ENCODE results near the gene TMEM187. TPM values are rescaled to one million over a fixed set of nuclear protein-coding genes. Genes with fewer than 3 reads are reported as not detected.

TMEM187 gene
- total RNA-seq, 4 donors from 2014 or later, result 1.5 to 9.5 (median 5.4) TPM

- Histone ChIP-seq H3K4me3 (peak within 1 kb of the TSS; percentile 65 to 78), H3K27me3 (no peaks in the 10 kb centered on the region), H3K36me3 (peaks cover 0 to 30% of the 10 kb centered on the region in 2 donors), H3K9me3 (no peaks in the 10 kb centered on the region), H3K27ac (peak within 1 kb of the TSS in 3 of 4 donors; percentile 74 to 79 (median 76)), H3K4me1 (peaks cover 0 to 19% (median 4%) of the 10 kb centered on the region in 3 donors)
- peak; percentile 97 for ATAC-seq
- TF ChIP-seq POLR2AphosphoS5 (IDR thresholded peaks at IDR 0.05), result no peak
- TF ChIP-seq POLR2A (IDR thresholded peaks at IDR 0.05), result peak; percentile 44 to 58
- no CpG with 5 or more reads among the region's 87 CpGs for WGBS, 2 donors (ENCODE audit: low coverage in 1 of 2)
Observed at GRCh38 chrX:153934762-153935325, 37.7 kb upstream of the TMEM187 start, which contains the start of gene NAA10. Gene NAA10 (minus strand): TSS chrX:153935037. CDS start chrX:153934904, 133 bp downstream.

- ATAC-seq, result no peak
- TF ChIP-seq POLR2AphosphoS5 (IDR thresholded peaks at IDR 0.05) (no peak), POLR2A (IDR thresholded peaks at IDR 0.05) (no peak), EP300 (IDR thresholded peaks at IDR 0.05) (no peak), CTCF (IDR thresholded peaks at IDR 0.05) (no peak)
- Histone ChIP-seq H3K27ac (peak overlapping the region in 3 of 4 donors; percentile 67 to 71 (median 67)), H3K27me3 (no peaks in the 10 kb centered on the region), H3K9me3 (no peaks in the 10 kb centered on the region), H3K36me3 (peaks cover 0 to 24% of the 10 kb centered on the region in 2 donors), H3K4me1 (peaks cover 0 to 16% (median 4%) of the 10 kb centered on the region in 3 donors), H3K4me3 (peak overlapping the region; percentile 47 to 78)
- 13 to 58% methylated on average over 5 to 9 of the region's 32 CpGs for WGBS, 2 donors (ENCODE audit: low coverage in 1 of 2)
Observed at GRCh38 chrX:153935326-153935851, 37.2 kb upstream of the TMEM187 start.

GRCh38 chrX:153937056-153937455 lies 35.5 kb upstream of the TMEM187 start:
- Histone ChIP-seq H3K36me3 (peaks cover 0 to 8% of the 10 kb centered on the region in 2 donors), H3K27me3 (no peaks in the 10 kb centered on the region), H3K4me1 (peaks cover 0 to 16% (median 4%) of the 10 kb centered on the region in 3 donors), H3K9me3 (no peaks in the 10 kb centered on the region), H3K27ac (no peak overlapping the region), H3K4me3 (no peak overlapping the region)
- ATAC-seq, result no peak
- TF ChIP-seq POLR2A (IDR thresholded peaks at IDR 0.05) (no peak), CTCF (IDR thresholded peaks at IDR 0.05) (no peak), EP300 (IDR thresholded peaks at IDR 0.05) (no peak), POLR2AphosphoS5 (IDR thresholded peaks at IDR 0.05) (no peak)
- WGBS, 2 donors (ENCODE audit: low coverage in 1 of 2), result 63 to 81% methylated on average over 3 of the region's 3 CpGs

GRCh38 chrX:153938226-153938786 lies 34.2 kb upstream of the TMEM187 start:
- Histone ChIP-seq H3K27ac (no peak overlapping the region), H3K36me3 (no peaks in the 10 kb centered on the region), H3K27me3 (no peaks in the 10 kb centered on the region), H3K4me3 (no peak overlapping the region), H3K4me1 (peaks cover 0 to 15% (median 4%) of the 10 kb centered on the region in 3 donors), H3K9me3 (no peaks in the 10 kb centered on the region)
- ATAC-seq, result no peak
- TF ChIP-seq EP300 (IDR thresholded peaks at IDR 0.05) (no peak), POLR2AphosphoS5 (IDR thresholded peaks at IDR 0.05) (no peak), CTCF (IDR thresholded peaks at IDR 0.05) (no peak), POLR2A (IDR thresholded peaks at IDR 0.05) (no peak)
- WGBS, 2 donors (ENCODE audit: low coverage in 1 of 2), result 66 to 74% methylated on average over 4 to 10 of the region's 10 CpGs

GRCh38 chrX:153939573-153939972 lies 33.0 kb upstream of the TMEM187 start:
- Histone ChIP-seq H3K27me3 (no peaks in the 10 kb centered on the region), H3K4me1 (peaks cover 0 to 12% (median 0%) of the 10 kb centered on the region in 3 donors), H3K27ac (no peak overlapping the region), H3K36me3 (no peaks in the 10 kb centered on the region), H3K4me3 (no peak overlapping the region), H3K9me3 (no peaks in the 10 kb centered on the region)
- TF ChIP-seq EP300 (IDR thresholded peaks at IDR 0.05) (no peak), POLR2A (IDR thresholded peaks at IDR 0.05) (no peak), CTCF (IDR thresholded peaks at IDR 0.05) (no peak), POLR2AphosphoS5 (IDR thresholded peaks at IDR 0.05) (no peak)
- no CpG with 5 or more reads among the region's 7 CpGs for WGBS, 2 donors (ENCODE audit: low coverage in 1 of 2)
- ATAC-seq, result no peak
